ENCODE data around the gene RPS15. TPM values are rescaled to one million over a fixed set of nuclear protein-coding genes. Genes with fewer than 3 reads are reported as not detected.
A peak's percentile ranks its signal among the peaks of the same experiment; 100 is the strongest.

RPS15 gene
- total and polyA plus RNA-seq, 9 of the 15 experiments (the other 6 are each of a cell fraction or from before 2014, with no cell fraction given) = 605 to 2,791 (median 957) TPM

GRCh38 chr19:1400281-1401137, 37.7 kb upstream of the RPS15 start (continued):
- no peak for TF ChIP-seq HNRNPLL (IDR thresholded peaks at IDR 0.05; ENCODE audit: low read depth, low read length, poor library complexity, severe bottlenecking)
- no peak for TF ChIP-seq ELK1 (CRISPR knock-in tag; IDR thresholded peaks at IDR 0.05)
- peak; percentile 87 for TF ChIP-seq HDGF (IDR thresholded peaks at IDR 0.05)
- no peak for TF ChIP-seq PHF21A (IDR thresholded peaks at IDR 0.05; ENCODE audit: borderline replicate concordance, low read depth)
- no peak for TF ChIP-seq HMGXB4 (CRISPR knock-in tag; IDR thresholded peaks at IDR 0.05)
- TF ChIP-seq PHB (CRISPR knock-in tag; IDR thresholded peaks at IDR 0.05) = no peak
- TF ChIP-seq NFATC3 (IDR thresholded peaks at IDR 0.05) = no peak
- TF ChIP-seq ZNF121 (CRISPR knock-in tag; conservative IDR thresholded peaks at IDR 0.05) = no peak; the same call in none of the 2 replicates
- TF ChIP-seq ILK (tag; IDR thresholded peaks at IDR 0.05; ENCODE audit: borderline replicate concordance, low read depth) = no peak
- TF ChIP-seq GATAD2B (IDR thresholded peaks at IDR 0.05; ENCODE audit: borderline replicate concordance) = no peak
- no peak for TF ChIP-seq CREM (IDR thresholded peaks at IDR 0.05; ENCODE audit: low read depth)
- TF ChIP-seq PBX2 (CRISPR knock-in tag; IDR thresholded peaks at IDR 0.05; ENCODE audit: low read depth) = no peak
- no peak for TF ChIP-seq PBX2 (tag; conservative IDR thresholded peaks at IDR 0.05; ENCODE audit: low read depth)
- no peak for TF ChIP-seq TGIF2 (CRISPR knock-in tag; IDR thresholded peaks at IDR 0.05)
- TF ChIP-seq MYC (IDR thresholded peaks at IDR 0.05; ENCODE audit: low read depth, low read length) = no peak
- TF ChIP-seq MYC (CRISPR knock-in tag; IDR thresholded peaks at IDR 0.05; ENCODE audit: borderline replicate concordance, low read depth) = peak; percentile 39; the same call in 1 of the 2 replicates
- TF ChIP-seq ZNF124 (CRISPR knock-in tag; IDR thresholded peaks at IDR 0.05) = no peak
- no peak for TF ChIP-seq ZBTB2 (IDR thresholded peaks at IDR 0.05)
- TF ChIP-seq U2AF1 (optimal IDR thresholded peaks at IDR 0.05; ENCODE audit: low read depth, low read length) = no peak
- TF ChIP-seq POLR2G (IDR thresholded peaks at IDR 0.05; ENCODE audit: low read depth, low read length) = 0 out of 2 replicates have a peak, but pooled peaks have one; percentile 1

Measured in K562 (cell line).